Kidney (tissue), 14 donors: ENCODE data around the gene MT3. TPM values are rescaled to one million over a fixed set of nuclear protein-coding genes. Genes with fewer than 3 reads are reported as not detected.

Experiments
- DNase-seq, 5 donors: peaks; one replicate each; pipeline ENCODE4 v3.0.0-alpha.2; 2013 to 2020
- FAIRE-seq: peaks from 2 replicates; lab custom pipeline; 2012; peaks lifted over from hg19 to GRCh38; lab: Jason Lieb, UNC
- H3K27ac ChIP-seq, 2 donors: one replicate each; pipeline ENCODE4 v1.7.0; 2013; ENCODE audit warnings: low read depth in 2 of 2, low read length in 2 of 2, inconsistent platforms in 1 of 2
- H3K27me3 ChIP-seq: one replicate; pipeline ENCODE4 v1.7.1; 2013; ENCODE audit warnings: low read length, inconsistent platforms; ENCODE audit not compliant: control insufficient read depth, insufficient read depth
- H3K36me3 ChIP-seq, 3 donors: one replicate each; pipeline versions ENCODE4 v1.7.0 to v1.7.1; 2013; ENCODE audit warnings: low read length in 3 of 3, control low read depth in 1 of 3, inconsistent platforms in 1 of 3; ENCODE audit not compliant: insufficient read depth in 3 of 3, control insufficient read depth in 2 of 3
- H3K4me1 ChIP-seq, 3 donors: one replicate each; pipeline versions ENCODE4 v1.7.0 to v1.7.1; 2013; ENCODE audit warnings: low read length in 3 of 3, inconsistent platforms in 1 of 3, low read depth in 1 of 3; ENCODE audit not compliant: control insufficient read depth in 2 of 3, insufficient read depth in 2 of 3
- H3K4me3 ChIP-seq, 3 donors: one replicate each; pipeline versions ENCODE4 v1.7.0 to v1.8.1; 2013; ENCODE audit warnings: low read length in 3 of 3, control low read depth in 1 of 3, inconsistent platforms in 1 of 3
- H3K9ac ChIP-seq, 3 donors: one replicate each; pipeline versions ENCODE4 v1.7.0 to v1.7.1; 2013; ENCODE audit warnings: low read length in 3 of 3, control low read depth in 1 of 3, inconsistent platforms in 1 of 3
- H3K9me3 ChIP-seq, 3 donors: one replicate each; pipeline versions ENCODE4 v1.7.0 to v1.7.1; 2013; ENCODE audit warnings: low read length in 3 of 3, control low read depth in 1 of 3, inconsistent platforms in 1 of 3; ENCODE audit not compliant: control insufficient read depth in 2 of 3, insufficient read depth in 1 of 3
- CTCF ChIP-seq: IDR thresholded peaks from 3 replicates; pipeline ENCODE4 v1.5.1; 2012; ENCODE audit warnings: mild to moderate bottlenecking, moderate library complexity, borderline replicate concordance; ENCODE audit not compliant: insufficient read depth; ENCODE audit errors: extremely low read depth
- intact Hi-C: fragments of 100-400 bp; cut with DNase I; formaldehyde crosslinking; loops from one replicate; pipeline ENCODE4 v1.11.1; 2022
- polyA plus RNA-seq: library from polyadenylated mRNA; stranded (reverse); fragments of 350-450 nt; fragmentation: Illumina TruSeq; extraction: RNeasy Lipid Tissue Mini Kit (QIAGEN cat#74804); gene quantifications from one replicate; pipeline ENCODE4 v1.2.3, GENCODE V29; 2014; ENCODE audit warnings: low read depth, low replicate concordance; ENCODE audit not compliant: insufficient read depth
- total RNA-seq: library from RNA; stranded (reverse); fragmentation: NEBNext Ultra II Directional; extraction: Animal tissue kit (Norgen Biotek cat#: 25700); gene quantifications from one replicate; pipeline ENCODE4 v1.2.1, GENCODE V29; 2021
- donor health status: control.
- donor health status: control.
- donor health status: control.
- donor health status: control.
- donor health status: control.
- donor health status: DM: yes; HTN: yes; CAD: no.
- donor health status: Normal renal cell carcinoma (clear cell type).

MT3 gene
- total and polyA plus RNA-seq, 2 donors from 2014 or later, result 25.5 TPM; not detected in 1

- intact Hi-C loops, result no loop called here
- TF ChIP-seq CTCF, result no peak
- Histone ChIP-seq H3K36me3 (no peaks in the 10 kb centered on the region), H3K4me3 (no peak overlapping the region), H3K9me3 (no peaks in the 10 kb centered on the region), H3K9ac (no peak overlapping the region), H3K4me1 (peaks cover 0 to 2% (median 0%) of the 10 kb centered on the region in 3 donors), H3K27me3 (peaks cover 2% of the 10 kb centered on the region), H3K27ac (no peak overlapping the region)
- DNase-seq (no peak), FAIRE-seq (no peak)
Observed at GRCh38 chr16:56584276-56584675, 5.1 kb upstream of the MT3 start.

DNA sequence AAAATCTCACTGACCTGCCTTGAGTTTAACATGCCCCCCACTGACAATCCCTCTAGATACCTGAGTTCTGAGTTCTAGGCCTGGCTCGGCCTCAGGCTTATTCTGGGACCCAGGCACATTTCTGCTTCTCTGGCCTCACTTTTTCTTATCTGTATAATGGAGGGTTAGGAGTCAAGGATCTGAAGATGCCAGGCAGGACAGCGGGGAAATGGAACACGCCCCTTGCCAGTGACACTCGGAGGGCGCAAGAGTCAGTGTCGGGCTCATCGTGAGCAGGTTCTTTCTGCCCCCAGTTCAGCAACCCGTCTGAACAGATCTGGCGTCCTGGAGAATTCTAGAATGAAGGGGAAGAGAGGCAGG is 567 bp upstream of the MT3 start:
- H3K27ac ChIP-seq, result no peak overlapping the region
- H3K4me1 ChIP-seq, result peaks cover 0 to 6% (median 0%) of the 10 kb centered on the region in 3 donors
- H3K4me3 ChIP-seq, result peak overlapping the region in 2 of 3 donors; percentile 19 to 49
- H3K9ac ChIP-seq, result no peak overlapping the region
- no peaks in the 10 kb centered on the region for H3K9me3 ChIP-seq
- intact Hi-C loops, result no loop called here
- no peak for TF ChIP-seq CTCF
- no peak for DNase-seq
- peaks cover 7% of the 10 kb centered on the region for H3K27me3 ChIP-seq
- H3K36me3 ChIP-seq, result no peaks in the 10 kb centered on the region
- no peak for FAIRE-seq

GRCh38 chr16:56591377-56592060 is 2.2 kb downstream of the MT3 start:
- Histone ChIP-seq H3K36me3 (no peaks in the 10 kb centered on the region), H3K4me3 (no peak overlapping the region), H3K27ac (no peak overlapping the region), H3K4me1 (peaks cover 0 to 6% (median 0%) of the 10 kb centered on the region in 3 donors), H3K9me3 (no peaks in the 10 kb centered on the region), H3K9ac (no peak overlapping the region), H3K27me3 (peaks cover 7% of the 10 kb centered on the region)
- FAIRE-seq, result no peak
- TF ChIP-seq CTCF, result no peak
- DNase-seq, result peak in 1 of 5 donors; percentile 22
- intact Hi-C loops, result no loop called here
